Activated T-helper 1 cell treated with anti-CD3 and anti-CD28 coated beads, Interleukin-12 subunit alpha, Interleukin-12 subunit beta, Interleukin-2, Interleukin-4 antibody, amounts not matched to agents 30 ng/mL and 10 ng/mL and 1 ng/mL, durations not matched to agents 14 hours and 24 hours and 36 hours (primary cell): Measurements from ENCODE around the gene DYNLT3. TPM values are rescaled to one million over a fixed set of nuclear protein-coding genes. Genes with fewer than 3 reads are reported as not detected.

Source experiments
- DNase-seq: peaks from one replicate; pipeline ENCODE4 v3.0.0; 2021; ENCODE audit warnings: low spot score
- H3K27ac Mint-ChIP-seq: one replicate; pipeline ENCODE4 v1.8.0; 2021; ENCODE audit warnings: mild to moderate bottlenecking, mixed read lengths
- H3K27me3 Mint-ChIP-seq: one replicate; pipeline ENCODE4 v1.8.0; 2022; ENCODE audit warnings: mild to moderate bottlenecking, moderate library complexity, mixed read lengths; ENCODE audit not compliant: insufficient read depth
- H3K36me3 Mint-ChIP-seq: one replicate; pipeline ENCODE4 v1.8.0; 2021; ENCODE audit warnings: low read depth, mixed read lengths
- H3K4me1 Mint-ChIP-seq: one replicate; pipeline ENCODE4 v1.8.0; 2021; ENCODE audit warnings: low read depth, mixed read lengths
- H3K4me3 Mint-ChIP-seq: one replicate; pipeline ENCODE4 v1.8.0; 2021; ENCODE audit warnings: mild to moderate bottlenecking, moderate library complexity, mixed read lengths
- H3K9me3 Mint-ChIP-seq: one replicate; pipeline ENCODE4 v1.8.0; 2021; ENCODE audit warnings: mixed read lengths
- intact Hi-C: fragments of 100-400 bp; cut with micrococcal nuclease; formaldehyde crosslinking; loops from one replicate; pipeline ENCODE4 v1.15.1; 2024
- total RNA-seq: library from RNA; stranded (reverse); gene quantifications from 2 replicates; pipeline ENCODE4 v1.2.3, GENCODE V29; 2022

The DYNLT3 gene
- total RNA-seq, 1 donor from 2014 or later = 16.7 TPM

DNA sequence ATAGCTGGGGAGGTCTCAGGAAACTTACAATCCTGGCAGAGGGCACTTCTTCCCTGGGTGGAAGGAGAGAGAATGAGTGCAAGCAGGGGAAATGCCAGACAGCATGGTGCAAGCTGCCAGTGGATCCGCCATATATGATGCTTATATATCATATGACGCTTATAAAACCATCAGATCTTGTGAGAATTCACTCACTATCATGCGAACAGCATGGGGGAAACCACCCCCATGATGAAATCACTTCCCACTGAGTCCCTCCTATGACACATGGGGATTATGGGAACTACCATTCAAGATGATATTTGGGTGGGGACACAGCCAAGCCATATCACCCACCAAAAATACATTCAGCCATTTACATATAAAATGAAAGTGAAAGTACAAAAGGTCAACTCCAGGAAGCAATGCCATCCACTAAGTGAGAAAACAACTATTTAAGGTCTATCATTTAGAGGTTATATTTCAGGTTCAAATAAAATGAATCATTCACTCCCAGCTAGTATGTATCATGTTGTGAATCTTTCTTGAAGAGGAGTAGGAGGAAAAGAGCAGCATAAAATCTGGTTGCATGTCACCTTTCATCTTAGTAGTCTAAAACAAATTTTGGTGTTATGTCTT, 20.3 kb upstream of the DYNLT3 start:
- Mint-ChIP-seq H3K27ac (no peak overlapping the region), H3K27me3 (peaks cover 8% of the 10 kb centered on the region), H3K4me3 (no peak overlapping the region), H3K9me3 (peaks cover 7% of the 10 kb centered on the region), H3K36me3 (no peaks in the 10 kb centered on the region), H3K4me1 (peaks cover 8% of the 10 kb centered on the region)
- intact Hi-C loops = no loop called here
- DNase-seq = no peak

- intact Hi-C loops = no loop called here
- Mint-ChIP-seq H3K27ac (no peak overlapping the region), H3K36me3 (no peaks in the 10 kb centered on the region), H3K27me3 (peaks cover 8% of the 10 kb centered on the region), H3K4me3 (no peak overlapping the region), H3K9me3 (no peaks in the 10 kb centered on the region), H3K4me1 (peaks cover 8% of the 10 kb centered on the region)
- DNase-seq = no peak
These were observed 16.4 kb upstream of the DYNLT3 start for GRCh38 chrX:37863728-37864127.

DNA sequence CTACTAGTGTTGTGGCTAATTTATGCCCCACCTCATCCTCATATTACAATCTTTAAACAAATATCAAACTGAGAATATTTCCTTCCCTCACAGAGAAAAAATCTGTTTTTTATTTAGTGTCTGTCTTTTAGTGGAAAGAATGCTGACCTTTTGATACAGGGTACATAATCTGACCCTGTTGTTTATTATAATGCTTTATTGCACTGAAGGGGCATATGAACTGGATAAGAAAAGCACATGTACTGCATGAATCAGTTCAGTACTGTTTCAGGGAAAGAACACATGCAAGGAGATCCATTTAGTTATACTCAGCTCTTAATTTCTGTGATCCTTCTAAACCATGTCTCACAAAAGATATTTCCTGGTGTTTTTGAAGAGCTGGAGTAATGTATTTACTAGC, 15.5 kb upstream of the DYNLT3 start:
- Mint-ChIP-seq H3K4me1 (peaks cover 6% of the 10 kb centered on the region), H3K9me3 (no peaks in the 10 kb centered on the region), H3K27me3 (peaks cover 11% of the 10 kb centered on the region), H3K27ac (no peak overlapping the region), H3K4me3 (no peak overlapping the region), H3K36me3 (no peaks in the 10 kb centered on the region)
- no peak for DNase-seq
- intact Hi-C loops = no loop called here

DNA sequence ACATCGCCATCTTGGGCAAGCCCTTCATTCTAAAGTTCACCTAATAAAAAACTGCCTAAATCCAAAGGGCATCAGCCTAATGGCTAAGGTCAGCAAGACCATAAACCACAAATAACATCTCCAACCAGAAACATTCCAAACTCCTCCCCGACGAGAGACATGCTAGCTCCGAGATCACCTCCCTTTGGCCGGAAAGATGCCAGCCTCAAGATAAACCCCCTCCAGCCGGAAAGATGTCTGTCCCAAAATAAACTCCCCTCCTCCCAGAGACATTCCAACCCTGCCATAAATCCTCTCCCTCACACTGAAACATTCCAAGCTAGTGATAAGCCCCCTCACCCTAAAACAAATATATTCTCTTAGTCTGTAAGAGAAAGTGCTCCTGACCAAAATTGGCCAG, 13.3 kb upstream of the DYNLT3 start:
- intact Hi-C loops = no loop called here
- H3K9me3 Mint-ChIP-seq = no peaks in the 10 kb centered on the region
- DNase-seq = no peak
- H3K36me3 Mint-ChIP-seq = no peaks in the 10 kb centered on the region
- H3K27ac Mint-ChIP-seq = no peak overlapping the region
- H3K4me3 Mint-ChIP-seq = no peak overlapping the region
- no peaks in the 10 kb centered on the region for H3K4me1 Mint-ChIP-seq
- peaks cover 11% of the 10 kb centered on the region for H3K27me3 Mint-ChIP-seq

DNA sequence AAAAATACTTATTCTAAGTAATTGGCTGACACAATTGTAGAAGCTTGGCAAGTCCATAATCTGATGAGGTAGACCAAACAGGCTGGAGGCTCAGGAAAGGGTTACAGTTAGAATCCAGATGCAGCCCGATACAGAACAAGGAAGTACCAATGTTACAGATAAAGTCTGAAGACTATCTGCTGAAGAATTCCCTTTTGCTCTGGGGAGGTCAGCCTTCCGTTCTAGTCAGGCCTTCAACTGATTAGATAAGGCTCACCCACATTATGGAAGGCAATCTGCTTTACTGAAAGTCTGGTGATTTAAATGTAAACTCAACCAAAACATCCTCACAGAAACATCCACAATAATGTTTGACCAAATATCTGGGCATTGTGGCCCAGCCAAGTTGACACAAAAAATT, 7.4 kb upstream of the DYNLT3 start:
- DNase-seq = no peak
- Mint-ChIP-seq H3K27ac (no peak overlapping the region), H3K9me3 (no peaks in the 10 kb centered on the region), H3K4me3 (no peak overlapping the region), H3K36me3 (no peaks in the 10 kb centered on the region), H3K4me1 (peaks cover 5% of the 10 kb centered on the region), H3K27me3 (peaks cover 4% of the 10 kb centered on the region)
- intact Hi-C loops = no loop called here

DNA sequence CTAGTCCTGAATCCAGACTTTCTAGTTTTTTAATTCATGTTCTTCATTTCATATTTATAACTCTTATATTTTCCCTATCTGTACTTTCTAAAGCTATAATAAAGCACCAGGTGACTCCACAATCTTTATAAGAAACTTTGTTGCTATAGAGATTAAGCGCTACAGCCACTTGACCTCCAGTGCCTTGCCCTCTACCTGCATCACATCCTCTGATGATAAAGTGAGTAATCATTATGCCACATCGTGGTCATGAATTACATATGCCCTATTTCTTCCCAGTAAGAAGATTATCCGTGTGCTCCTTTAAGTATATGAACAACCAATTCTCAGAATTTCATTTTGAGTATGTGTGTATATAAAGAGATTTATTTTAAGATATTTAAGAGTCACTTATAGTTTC, 6.8 kb upstream of the DYNLT3 start:
- Mint-ChIP-seq H3K36me3 (no peaks in the 10 kb centered on the region), H3K4me1 (peaks cover 5% of the 10 kb centered on the region), H3K9me3 (no peaks in the 10 kb centered on the region)

GRCh38 chrX:37847733-37848197, 394 bp upstream of the DYNLT3 start:
- H3K4me3 Mint-ChIP-seq = peak overlapping the region; percentile 80
- H3K27me3 Mint-ChIP-seq = no peaks in the 10 kb centered on the region
- intact Hi-C loops = loop anchor here (1.0 to 2.0 kb wide), 4 partner anchors 23 to 479 kb away; partner anchors contain the start of gene RPGR

More for the DNA sequence above, 6.8 kb upstream of the DYNLT3 start:
- H3K27ac Mint-ChIP-seq = no peak overlapping the region
- H3K4me3 Mint-ChIP-seq = no peak overlapping the region
- intact Hi-C loops = no loop called here
- peaks cover 4% of the 10 kb centered on the region for H3K27me3 Mint-ChIP-seq
- DNase-seq = no peak

DNA sequence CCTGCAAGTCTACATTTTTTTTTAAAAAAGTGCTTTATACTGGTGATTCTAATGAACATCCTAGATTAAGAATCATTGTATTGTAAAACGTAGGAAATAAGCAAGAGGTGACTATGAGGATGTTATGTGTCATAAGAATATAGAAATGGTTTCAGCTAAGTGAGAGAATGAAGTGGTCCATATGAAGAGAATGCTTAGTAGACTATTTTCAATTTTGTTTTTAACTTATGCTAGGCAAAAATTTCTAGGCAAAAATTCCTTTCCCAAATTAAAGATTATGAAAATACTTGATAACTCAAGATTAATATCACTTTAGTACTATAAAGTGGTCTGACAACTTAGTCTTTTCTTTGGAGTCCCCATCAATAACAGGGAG, 825 bp downstream of the DYNLT3 start:
- Mint-ChIP-seq H3K27ac (peak overlapping the region; percentile 84), H3K27me3 (no peaks in the 10 kb centered on the region), H3K36me3 (peaks cover 8% of the 10 kb centered on the region), H3K9me3 (no peaks in the 10 kb centered on the region), H3K4me1 (peaks cover 17% of the 10 kb centered on the region), H3K4me3 (peak overlapping the region; percentile 80)
- intact Hi-C loops = loop anchor here (2.0 kb wide), 3 partner anchors 22 to 480 kb away; partner anchors contain the start of gene RPGR
- no peak for DNase-seq

More at GRCh38 chrX:37847733-37848197, 394 bp upstream of the DYNLT3 start:
- H3K27ac Mint-ChIP-seq = peak overlapping the region; percentile 86
- no peaks in the 10 kb centered on the region for H3K9me3 Mint-ChIP-seq
- DNase-seq = no peak
- peaks cover 17% of the 10 kb centered on the region for H3K4me1 Mint-ChIP-seq
- H3K36me3 Mint-ChIP-seq = peaks cover 8% of the 10 kb centered on the region

- intact Hi-C loops = loop anchor here (2.0 kb wide), 3 partner anchors 21 to 481 kb away; partner anchors contain the start of gene RPGR
- peak; percentile 2 for DNase-seq
- Mint-ChIP-seq H3K36me3 (peaks cover 10% of the 10 kb centered on the region), H3K4me3 (peak overlapping the region; percentile 80), H3K27ac (peak overlapping the region; percentile 84), H3K9me3 (no peaks in the 10 kb centered on the region), H3K4me1 (peaks cover 15% of the 10 kb centered on the region), H3K27me3 (no peaks in the 10 kb centered on the region)
These were observed 1.2 kb downstream of the DYNLT3 start for GRCh38 chrX:37846141-37846540.

DNA sequence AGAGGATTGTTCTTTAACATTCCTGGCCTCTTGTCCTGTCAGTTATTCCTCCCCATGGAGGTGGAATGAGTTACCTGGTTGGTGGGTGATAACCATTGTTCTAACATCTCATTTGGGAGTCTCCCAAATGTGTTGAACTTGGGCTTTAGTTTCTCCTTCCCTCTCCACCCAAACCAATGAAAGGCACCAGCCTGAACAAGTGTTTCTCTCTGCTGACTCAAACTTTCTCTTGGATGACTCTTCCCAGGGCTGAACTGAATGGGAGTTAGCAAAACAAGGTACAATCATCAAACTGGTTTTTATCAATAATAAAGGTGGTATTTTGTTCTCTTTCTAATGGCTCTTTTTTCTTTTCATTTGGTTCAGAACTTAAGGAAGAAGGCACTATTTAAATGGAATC, 2.7 kb downstream of the DYNLT3 start:
- Mint-ChIP-seq H3K27ac (no peak overlapping the region), H3K9me3 (no peaks in the 10 kb centered on the region), H3K27me3 (no peaks in the 10 kb centered on the region), H3K36me3 (peaks cover 13% of the 10 kb centered on the region), H3K4me1 (peaks cover 12% of the 10 kb centered on the region), H3K4me3 (no peak overlapping the region)
- no peak for DNase-seq
- intact Hi-C loops = no loop called here

DNA sequence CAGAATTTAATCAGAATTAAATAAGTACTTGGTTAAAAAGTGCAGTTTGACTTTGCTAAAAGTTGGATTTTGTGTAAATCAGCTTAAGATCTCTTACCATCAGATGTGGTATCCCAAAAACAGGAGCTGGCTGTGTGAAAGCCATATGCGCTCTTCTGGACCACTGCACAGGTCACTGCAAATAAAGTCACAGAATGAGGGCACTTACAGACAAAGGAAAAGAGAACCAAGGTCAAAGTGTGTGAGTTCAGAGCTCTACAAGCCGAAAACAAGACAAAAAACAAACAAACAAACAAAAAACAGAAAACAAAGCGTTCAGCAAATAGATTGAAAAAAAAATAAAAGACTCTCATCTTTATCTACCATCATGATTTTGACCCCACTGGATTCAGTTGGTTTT, 6.4 kb downstream of the DYNLT3 start:
- DNase-seq = no peak
- Mint-ChIP-seq H3K27me3 (no peaks in the 10 kb centered on the region), H3K4me3 (no peak overlapping the region), H3K36me3 (peaks cover 11% of the 10 kb centered on the region), H3K9me3 (no peaks in the 10 kb centered on the region), H3K27ac (no peak overlapping the region), H3K4me1 (peaks cover 7% of the 10 kb centered on the region)
- intact Hi-C loops = no loop called here

DNA sequence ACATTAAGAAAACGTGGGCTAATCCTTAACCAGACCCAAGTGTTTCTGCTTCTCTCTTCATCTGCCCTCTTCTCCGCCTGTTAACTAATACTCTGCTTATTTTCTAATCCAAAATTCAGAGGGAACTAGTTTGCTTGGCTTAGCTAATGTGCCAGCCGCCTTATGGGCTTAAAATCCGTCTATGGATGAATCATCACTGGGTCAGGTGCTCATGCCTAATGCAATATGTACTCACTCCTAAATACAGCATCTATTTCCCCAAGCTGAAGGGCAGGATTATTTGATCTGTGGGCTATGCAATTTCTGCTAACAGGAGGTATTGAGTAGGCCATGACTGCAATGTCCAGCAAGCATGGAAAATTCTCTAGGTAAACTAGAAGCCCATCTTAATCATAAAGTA, 12.4 kb downstream of the DYNLT3 start:
- Mint-ChIP-seq H3K4me1 (peaks cover under 1% of the 10 kb centered on the region), H3K36me3 (no peaks in the 10 kb centered on the region), H3K9me3 (no peaks in the 10 kb centered on the region), H3K27me3 (no peaks in the 10 kb centered on the region), H3K27ac (no peak overlapping the region), H3K4me3 (no peak overlapping the region)
- DNase-seq = no peak
- intact Hi-C loops = no loop called here

DNA sequence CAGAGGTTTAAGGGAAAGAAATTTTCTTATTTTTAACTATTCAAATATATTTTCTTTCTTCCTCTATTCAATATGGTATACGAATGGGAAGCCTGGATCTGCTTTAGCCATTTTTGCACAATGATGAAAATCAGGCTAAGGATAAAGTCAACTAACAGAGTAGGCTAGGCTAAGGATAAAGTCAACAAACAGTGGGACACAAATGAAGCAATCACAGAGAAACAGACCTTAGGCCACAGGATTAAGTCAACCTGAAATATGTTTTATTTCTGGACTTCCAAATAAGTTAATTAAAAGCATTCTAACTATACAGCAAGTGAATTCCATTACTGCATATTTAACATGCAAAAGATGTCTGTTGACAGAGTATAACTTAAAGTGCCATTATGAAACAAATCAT, 17.0 kb downstream of the DYNLT3 start:
- Mint-ChIP-seq H3K27ac (no peak overlapping the region), H3K4me1 (peaks cover 9% of the 10 kb centered on the region), H3K4me3 (no peak overlapping the region), H3K9me3 (no peaks in the 10 kb centered on the region), H3K27me3 (no peaks in the 10 kb centered on the region), H3K36me3 (no peaks in the 10 kb centered on the region)
- intact Hi-C loops = no loop called here
- DNase-seq = no peak

DNA sequence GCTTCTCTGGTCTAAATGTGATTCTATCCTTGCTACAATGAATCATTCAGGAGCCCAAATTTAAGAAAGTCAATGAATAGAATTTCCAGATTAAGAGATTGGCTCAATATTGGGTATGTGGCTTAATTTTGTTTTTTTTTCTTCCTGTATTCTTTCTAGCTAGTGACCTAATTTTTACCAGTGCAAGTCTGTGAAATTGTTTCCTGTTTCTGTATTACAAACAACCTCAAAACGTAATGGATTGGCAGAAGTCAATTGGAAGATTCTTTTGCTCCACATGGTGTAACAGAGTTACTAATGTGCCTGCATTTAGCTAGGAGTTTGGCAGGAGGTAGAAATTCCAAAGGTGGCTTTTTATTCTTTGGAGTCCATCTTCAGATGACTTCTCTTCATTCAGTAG, 17.6 kb downstream of the DYNLT3 start:
- DNase-seq = no peak
- intact Hi-C loops = loop anchor here (1.0 to 5.0 kb wide), 3 partner anchors 13 to 322 kb away; partner anchors contain the start of gene LANCL3
- Mint-ChIP-seq H3K4me3 (no peak overlapping the region), H3K27me3 (no peaks in the 10 kb centered on the region), H3K4me1 (peaks cover 16% of the 10 kb centered on the region), H3K36me3 (no peaks in the 10 kb centered on the region), H3K27ac (no peak overlapping the region), H3K9me3 (no peaks in the 10 kb centered on the region)
